GM12892 (cell line): ENCODE data around the gene ACTL6B.

Experiments used
- POLR2A ChIP-seq: IDR thresholded peaks from 2 replicates; pipeline ENCODE4 v1.6.1; 2011; ENCODE audit warnings: low read depth, low read length, control low read depth
- TAF1 ChIP-seq: IDR thresholded peaks from 2 replicates; pipeline ENCODE4 v1.6.1; 2011; ENCODE audit warnings: low read depth, mild to moderate bottlenecking, control low read depth, low read length, borderline replicate concordance

GRCh38 chr7:100683659-100684533 lies 27.6 kb upstream of the ACTL6B start:
- TF ChIP-seq POLR2A (no peak), TAF1 (no peak)
